ENCODE data around the gene PSMB2.

The PSMB2 gene

DNA sequence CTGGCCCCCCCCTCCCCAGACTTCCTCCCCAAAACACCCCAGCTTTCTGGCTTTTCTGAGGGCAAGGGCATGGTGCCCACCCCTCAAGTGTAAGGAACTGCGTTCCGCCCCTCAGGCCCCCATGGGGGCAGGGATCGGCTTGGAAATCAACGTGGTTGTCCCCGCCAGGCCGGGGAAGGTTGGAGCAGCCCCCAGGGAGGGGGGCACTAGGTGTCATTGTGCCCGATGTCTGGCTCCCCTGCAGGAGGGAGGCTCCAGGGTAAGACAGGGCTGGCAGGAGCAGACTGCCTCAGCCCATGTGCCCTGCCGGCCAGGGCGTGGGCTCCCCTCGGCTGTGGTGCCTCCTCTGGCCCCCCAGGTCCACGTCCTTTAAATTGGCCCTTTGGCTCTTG, 75.6 kb downstream of the PSMB2 start:
- TF ChIP-seq SNAI2 (CRISPR knock-in tag; IDR thresholded peaks at IDR 0.05) (no peak), POU6F1 (CRISPR knock-in tag; IDR thresholded peaks at IDR 0.05; ENCODE audit: borderline replicate concordance, low read depth) (no peak), ZNF8 (CRISPR knock-in tag; IDR thresholded peaks at IDR 0.05) (no peak), ESRRG (CRISPR knock-in tag; IDR thresholded peaks at IDR 0.05) (no peak), ZC3H10 (CRISPR knock-in tag; IDR thresholded peaks at IDR 0.05) (no peak), ZNF70 (CRISPR knock-in tag; IDR thresholded peaks at IDR 0.05) (no peak), BACH2 (CRISPR knock-in tag; IDR thresholded peaks at IDR 0.05; ENCODE audit: borderline replicate concordance) (no peak), TOX (CRISPR knock-in tag; IDR thresholded peaks at IDR 0.05; ENCODE audit: borderline replicate concordance) (no peak), TSHZ2 (CRISPR knock-in tag; IDR thresholded peaks at IDR 0.05) (no peak), ZFP30 (CRISPR knock-in tag; IDR thresholded peaks at IDR 0.05) (no peak), PATZ1 (CRISPR knock-in tag; IDR thresholded peaks at IDR 0.05; ENCODE audit: borderline replicate concordance) (no peak), ARNTL (CRISPR knock-in tag; IDR thresholded peaks at IDR 0.05; ENCODE audit: borderline replicate concordance, low read depth) (no peak), CSDC2 (CRISPR knock-in tag; IDR thresholded peaks at IDR 0.05) (no peak), ZNF565 (CRISPR knock-in tag; conservative IDR thresholded peaks at IDR 0.05; ENCODE audit: low read depth) (no peak), CREB5 (CRISPR knock-in tag; IDR thresholded peaks at IDR 0.05; ENCODE audit: low read depth) (no peak), GLIS3 (CRISPR knock-in tag; IDR thresholded peaks at IDR 0.05) (no peak), OSR1 (CRISPR knock-in tag; IDR thresholded peaks at IDR 0.05) (no peak), ZFP3 (CRISPR knock-in tag; IDR thresholded peaks at IDR 0.05) (no peak), PPARA (CRISPR knock-in tag; IDR thresholded peaks at IDR 0.05; ENCODE audit: borderline replicate concordance) (no peak)
- TF ChIP-seq, protein P1, sequence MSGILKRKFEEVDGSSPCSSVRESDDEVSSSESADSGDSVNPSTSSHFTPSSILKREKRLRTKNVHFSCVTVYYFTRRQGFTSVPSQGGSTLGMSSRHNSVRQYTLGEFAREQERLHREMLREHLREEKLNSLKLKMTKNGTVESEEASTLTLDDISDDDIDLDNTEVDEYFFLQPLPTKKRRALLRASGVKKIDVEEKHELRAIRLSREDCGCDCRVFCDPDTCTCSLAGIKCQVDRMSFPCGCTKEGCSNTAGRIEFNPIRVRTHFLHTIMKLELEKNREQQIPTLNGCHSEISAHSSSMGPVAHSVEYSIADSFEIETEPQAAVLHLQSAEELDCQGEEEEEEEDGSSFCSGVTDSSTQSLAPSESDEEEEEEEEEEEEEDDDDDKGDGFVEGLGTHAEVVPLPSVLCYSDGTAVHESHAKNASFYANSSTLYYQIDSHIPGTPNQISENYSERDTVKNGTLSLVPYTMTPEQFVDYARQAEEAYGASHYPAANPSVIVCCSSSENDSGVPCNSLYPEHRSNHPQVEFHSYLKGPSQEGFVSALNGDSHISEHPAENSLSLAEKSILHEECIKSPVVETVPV (CRISPR knock-in tag; IDR thresholded peaks at IDR 0.05) = no peak

GRCh38 chr1:35564884-35565741, 76.2 kb downstream of the PSMB2 start:
- TF ChIP-seq OSR1 (CRISPR knock-in tag; IDR thresholded peaks at IDR 0.05) (no peak), PATZ1 (CRISPR knock-in tag; IDR thresholded peaks at IDR 0.05; ENCODE audit: borderline replicate concordance) (no peak), GLIS3 (CRISPR knock-in tag; IDR thresholded peaks at IDR 0.05) (no peak), PPARA (CRISPR knock-in tag; IDR thresholded peaks at IDR 0.05; ENCODE audit: borderline replicate concordance) (no peak), ZNF565 (CRISPR knock-in tag; conservative IDR thresholded peaks at IDR 0.05; ENCODE audit: low read depth) (no peak), ISL1 (CRISPR knock-in tag; IDR thresholded peaks at IDR 0.05) (no peak), CSDC2 (CRISPR knock-in tag; IDR thresholded peaks at IDR 0.05) (no peak)

More for the DNA sequence above, 75.6 kb downstream of the PSMB2 start:
- ATAC-seq = no peak

More at GRCh38 chr1:35564884-35565741, 76.2 kb downstream of the PSMB2 start:
- no peak for ATAC-seq

Measured in SK-N-SH treated with all-trans-retinoic acid at 6 μM for 48 hours (cell line).